B cell (primary cell): ENCODE measurements around the gene ARHGEF7.

Experiments used
- EZH2 ChIP-seq: IDR thresholded peaks from 2 replicates; pipeline ENCODE4 v1.6.1; 2012; ENCODE audit warnings: borderline replicate concordance, low read depth, mild to moderate bottlenecking, moderate library complexity, low read length; ENCODE audit not compliant: insufficient read depth, poor library complexity, severe bottlenecking
- TF ChIP-seq, protein P1 (sequence below): fragments of 200-600 bp; IDR thresholded peaks from one replicate; pipeline ENCODE4 v1.8.0; 2022; ENCODE audit warnings: antibody characterized with exemption, mild to moderate bottlenecking

DNA sequence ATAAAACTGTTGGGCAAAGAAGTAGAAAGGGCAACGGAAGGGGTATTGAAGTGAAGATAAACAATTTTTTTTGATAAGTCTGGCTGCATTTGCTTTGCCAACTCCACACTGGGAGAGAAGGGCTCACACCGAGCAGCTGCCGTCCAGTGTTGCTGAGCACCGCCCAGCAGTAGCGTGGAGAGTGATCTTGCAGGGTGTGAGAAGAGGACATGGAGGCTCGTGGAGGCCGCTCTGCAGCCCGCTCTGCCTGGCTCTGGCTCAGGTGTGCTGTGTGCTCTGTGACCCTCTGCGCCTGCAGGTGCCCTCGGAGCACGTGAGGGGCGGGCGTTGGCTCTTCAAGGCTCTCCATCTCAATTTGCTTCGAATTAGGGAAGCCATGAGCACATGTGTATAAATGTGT lies 169.5 kb downstream of the ARHGEF7 start:
- TF ChIP-seq, protein P1, sequence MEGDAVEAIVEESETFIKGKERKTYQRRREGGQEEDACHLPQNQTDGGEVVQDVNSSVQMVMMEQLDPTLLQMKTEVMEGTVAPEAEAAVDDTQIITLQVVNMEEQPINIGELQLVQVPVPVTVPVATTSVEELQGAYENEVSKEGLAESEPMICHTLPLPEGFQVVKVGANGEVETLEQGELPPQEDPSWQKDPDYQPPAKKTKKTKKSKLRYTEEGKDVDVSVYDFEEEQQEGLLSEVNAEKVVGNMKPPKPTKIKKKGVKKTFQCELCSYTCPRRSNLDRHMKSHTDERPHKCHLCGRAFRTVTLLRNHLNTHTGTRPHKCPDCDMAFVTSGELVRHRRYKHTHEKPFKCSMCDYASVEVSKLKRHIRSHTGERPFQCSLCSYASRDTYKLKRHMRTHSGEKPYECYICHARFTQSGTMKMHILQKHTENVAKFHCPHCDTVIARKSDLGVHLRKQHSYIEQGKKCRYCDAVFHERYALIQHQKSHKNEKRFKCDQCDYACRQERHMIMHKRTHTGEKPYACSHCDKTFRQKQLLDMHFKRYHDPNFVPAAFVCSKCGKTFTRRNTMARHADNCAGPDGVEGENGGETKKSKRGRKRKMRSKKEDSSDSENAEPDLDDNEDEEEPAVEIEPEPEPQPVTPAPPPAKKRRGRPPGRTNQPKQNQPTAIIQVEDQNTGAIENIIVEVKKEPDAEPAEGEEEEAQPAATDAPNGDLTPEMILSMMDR: no peak
- TF ChIP-seq EZH2: no peak
